Loucy (cell line): ENCODE data around the gene ROM1.

ENCODE experiments used
- H2AFZ ChIP-seq: fragments of 200-600 bp; sonication (generic); 2 replicates; pipeline ENCODE4 v1.6.0; 2016; ENCODE audit warnings: antibody characterized with exemption, mild to moderate bottlenecking, low read length, moderate library complexity
- H3F3A ChIP-seq: fragments of 200-600 bp; 2 replicates; pipeline ENCODE4 v1.6.0; 2016; ENCODE audit warnings: antibody characterized with exemption, low read depth, mild to moderate bottlenecking
- H3K27me3 ChIP-seq: fragments of 200-600 bp; sonication (generic); 2 replicates; pipeline ENCODE4 v1.6.1; 2014; ENCODE audit warnings: low read length, mild to moderate bottlenecking; ENCODE audit not compliant: insufficient read depth, poor library complexity, severe bottlenecking
- H3K36me3 ChIP-seq: fragments of 200-600 bp; sonication (generic); 2 replicates; pipeline ENCODE4 v1.6.1; 2016; ENCODE audit warnings: low read length; ENCODE audit not compliant: insufficient read depth
- H3K4me1 ChIP-seq: fragments of 200-600 bp; sonication (generic); 2 replicates; pipeline ENCODE4 v1.5.1; 2014; ENCODE audit warnings: low read length, mild to moderate bottlenecking; ENCODE audit not compliant: insufficient read depth, poor library complexity, severe bottlenecking
- H3K4me2 ChIP-seq: fragments of 200-600 bp; sonication (generic); 2 replicates; pipeline ENCODE4 v1.6.0; 2014; ENCODE audit warnings: antibody characterized with exemption, low read length, low read depth, mild to moderate bottlenecking; ENCODE audit not compliant: poor library complexity, severe bottlenecking
- H3K4me3 ChIP-seq: fragments of 200-600 bp; sonication (generic); 2 replicates; pipeline ENCODE4 v1.5.1; 2014; ENCODE audit warnings: low read length, mild to moderate bottlenecking, mixed read lengths; ENCODE audit not compliant: poor library complexity, severe bottlenecking
- H3K79me2 ChIP-seq: fragments of 200-600 bp; sonication (generic); 2 replicates; pipeline ENCODE4 v1.6.1; 2014; ENCODE audit warnings: low read length; ENCODE audit not compliant: insufficient read depth
- H3K9ac ChIP-seq: fragments of 200-600 bp; sonication (generic); 2 replicates; pipeline ENCODE4 v1.6.0; 2014; ENCODE audit warnings: mild to moderate bottlenecking, low read depth, low read length, moderate library complexity; ENCODE audit not compliant: poor library complexity, severe bottlenecking
- H3K9me2 ChIP-seq: fragments of 200-600 bp; sonication (generic); replicated peaks from 2 replicates; pipeline ENCODE4 v1.6.1; 2016; ENCODE audit warnings: low read depth, low read length, mixed read lengths
- H3K9me3 ChIP-seq: fragments of 200-600 bp; sonication (generic); 2 replicates; pipeline ENCODE4 v1.6.1; 2014; ENCODE audit warnings: mild to moderate bottlenecking, antibody characterized with exemption, low read length, low read depth; ENCODE audit not compliant: insufficient read depth
- H4K20me1 ChIP-seq: fragments of 200-600 bp; sonication (generic); 2 replicates; pipeline ENCODE4 v1.6.0; 2014; ENCODE audit warnings: antibody characterized with exemption, low read length, mild to moderate bottlenecking; ENCODE audit not compliant: insufficient read depth, poor library complexity, severe bottlenecking
- EZH2phosphoT487 ChIP-seq: fragments of 200-600 bp; IDR thresholded peaks from 2 replicates; pipeline ENCODE4 v1.6.1; 2018; ENCODE audit warnings: antibody characterized with exemption, mild to moderate bottlenecking, moderate library complexity, borderline replicate concordance
- TF ChIP-seq, protein P1 (sequence below): fragments of 200-600 bp; sonication (generic); conservative IDR thresholded peaks from 2 replicates; pipeline ENCODE4 v1.5.1; 2014; ENCODE audit warnings: mild to moderate bottlenecking, antibody characterized with exemption, low read length

Gene ROM1

DNA sequence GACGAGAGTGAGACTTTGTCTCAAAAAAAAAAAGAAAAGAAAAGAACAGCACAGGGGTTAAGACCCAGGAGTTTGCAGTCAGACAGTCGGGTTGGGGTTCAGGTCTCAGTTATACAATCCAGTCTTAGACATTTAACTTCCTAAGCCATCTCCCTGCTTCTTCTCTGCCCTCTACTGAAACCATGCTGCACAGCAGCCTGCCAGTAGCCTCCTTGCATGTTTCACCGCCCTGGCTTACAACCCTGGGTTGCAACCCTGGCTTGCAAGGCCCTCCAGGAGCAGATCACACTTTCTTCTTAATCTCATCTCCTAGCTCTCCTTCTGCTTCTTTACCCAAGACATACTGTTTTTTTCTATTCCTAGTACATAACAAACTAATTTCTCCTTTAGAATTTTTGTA, 14.7 kb downstream of the ROM1 start:
- no peaks in the 10 kb centered on the region for H3K27me3 ChIP-seq
- H3K4me2 ChIP-seq = no peak overlapping the region
- peaks cover 8% of the 10 kb centered on the region for H3F3A ChIP-seq
- H2AFZ ChIP-seq = no peak overlapping the region
- H3K36me3 ChIP-seq = peaks cover 67% of the 10 kb centered on the region; the same call in 1 of the 2 replicates
- H3K9me2 ChIP-seq = no peaks in the 10 kb centered on the region
- H3K4me3 ChIP-seq = no peak overlapping the region
- TF ChIP-seq, protein P1, sequence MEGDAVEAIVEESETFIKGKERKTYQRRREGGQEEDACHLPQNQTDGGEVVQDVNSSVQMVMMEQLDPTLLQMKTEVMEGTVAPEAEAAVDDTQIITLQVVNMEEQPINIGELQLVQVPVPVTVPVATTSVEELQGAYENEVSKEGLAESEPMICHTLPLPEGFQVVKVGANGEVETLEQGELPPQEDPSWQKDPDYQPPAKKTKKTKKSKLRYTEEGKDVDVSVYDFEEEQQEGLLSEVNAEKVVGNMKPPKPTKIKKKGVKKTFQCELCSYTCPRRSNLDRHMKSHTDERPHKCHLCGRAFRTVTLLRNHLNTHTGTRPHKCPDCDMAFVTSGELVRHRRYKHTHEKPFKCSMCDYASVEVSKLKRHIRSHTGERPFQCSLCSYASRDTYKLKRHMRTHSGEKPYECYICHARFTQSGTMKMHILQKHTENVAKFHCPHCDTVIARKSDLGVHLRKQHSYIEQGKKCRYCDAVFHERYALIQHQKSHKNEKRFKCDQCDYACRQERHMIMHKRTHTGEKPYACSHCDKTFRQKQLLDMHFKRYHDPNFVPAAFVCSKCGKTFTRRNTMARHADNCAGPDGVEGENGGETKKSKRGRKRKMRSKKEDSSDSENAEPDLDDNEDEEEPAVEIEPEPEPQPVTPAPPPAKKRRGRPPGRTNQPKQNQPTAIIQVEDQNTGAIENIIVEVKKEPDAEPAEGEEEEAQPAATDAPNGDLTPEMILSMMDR = peak; percentile 29; the same call in 1 of the 2 replicates
- no peak for TF ChIP-seq EZH2phosphoT487
- no peaks in the 10 kb centered on the region for H4K20me1 ChIP-seq
- H3K79me2 ChIP-seq = no peaks in the 10 kb centered on the region
- no peaks in the 10 kb centered on the region for H3K9me3 ChIP-seq
- no peak overlapping the region for H3K9ac ChIP-seq
- no peaks in the 10 kb centered on the region for H3K4me1 ChIP-seq

DNA sequence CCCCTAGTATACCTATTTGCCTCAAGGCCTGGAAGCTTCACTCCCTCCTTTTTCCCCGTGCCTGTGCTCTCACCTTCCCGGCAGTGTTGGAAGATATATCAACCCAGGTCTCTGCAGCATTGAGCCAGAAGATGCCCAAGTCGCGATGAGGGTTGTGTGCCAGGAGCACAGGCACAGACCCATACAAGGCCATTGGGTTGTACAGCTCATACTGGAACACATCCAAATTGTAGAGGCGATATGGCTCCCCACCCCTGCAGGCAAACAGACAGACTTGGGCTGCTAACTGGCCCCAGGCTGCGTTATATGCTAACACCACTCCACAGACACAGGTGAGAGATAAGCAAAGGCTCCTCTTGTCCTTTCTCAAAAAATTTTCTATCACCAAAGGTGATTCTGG, 19.4 kb downstream of the ROM1 start:
- peaks cover 71% of the 10 kb centered on the region; the same call in 1 of the 2 replicates for H3K36me3 ChIP-seq
- no peak overlapping the region for H3K4me2 ChIP-seq
- TF ChIP-seq EZH2phosphoT487 = no peak
- TF ChIP-seq, protein P1 = no peak

DNA sequence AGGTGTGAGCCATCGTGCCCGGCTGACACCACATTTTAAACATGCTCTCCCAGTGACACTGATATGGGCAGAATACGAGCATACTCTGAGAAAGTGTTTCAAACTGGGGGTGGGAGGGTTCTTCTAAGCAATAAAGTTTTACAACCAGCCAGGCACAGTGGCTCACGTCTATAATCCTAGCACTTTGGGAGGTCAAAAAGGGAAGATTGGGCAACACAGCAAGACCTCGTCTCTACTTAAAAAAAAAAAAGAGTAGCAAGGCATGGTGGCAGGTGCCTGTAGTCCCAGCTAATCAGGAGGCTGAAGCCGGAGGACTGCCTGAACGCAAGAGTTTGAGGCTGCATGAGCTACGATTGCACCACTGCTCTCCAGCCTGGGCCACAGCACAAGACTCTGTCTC, 31.2 kb downstream of the ROM1 start:
- H3K9me3 ChIP-seq = no peaks in the 10 kb centered on the region
- TF ChIP-seq, protein P1 = no peak
- TF ChIP-seq EZH2phosphoT487 = no peak
- H3K4me3 ChIP-seq = peak overlapping the region; percentile 86
- peaks cover 24% of the 10 kb centered on the region for H3K4me1 ChIP-seq
- H3K9me2 ChIP-seq = no peaks in the 10 kb centered on the region
- no peak overlapping the region for H2AFZ ChIP-seq
- peak overlapping the region; percentile 94 for H3K9ac ChIP-seq
- no peaks in the 10 kb centered on the region for H3F3A ChIP-seq
- peak overlapping the region; percentile 63 for H3K4me2 ChIP-seq
- peaks cover 27% of the 10 kb centered on the region for H4K20me1 ChIP-seq
- H3K36me3 ChIP-seq = peaks cover 4% of the 10 kb centered on the region; the same call in 1 of the 2 replicates
- peaks cover 62% of the 10 kb centered on the region for H3K79me2 ChIP-seq
- H3K27me3 ChIP-seq = no peaks in the 10 kb centered on the region

More for the DNA sequence above, 19.4 kb downstream of the ROM1 start:
- H2AFZ ChIP-seq = no peak overlapping the region
- H3K27me3 ChIP-seq = no peaks in the 10 kb centered on the region
- H3K4me1 ChIP-seq = no peaks in the 10 kb centered on the region
- no peaks in the 10 kb centered on the region for H3K9me3 ChIP-seq
- no peaks in the 10 kb centered on the region for H3K9me2 ChIP-seq
- H3F3A ChIP-seq = no peaks in the 10 kb centered on the region
- no peaks in the 10 kb centered on the region for H4K20me1 ChIP-seq
- H3K79me2 ChIP-seq = no peaks in the 10 kb centered on the region
- H3K4me3 ChIP-seq = no peak overlapping the region
- H3K9ac ChIP-seq = no peak overlapping the region
